Ramos (cell line): ENCODE measurements around the gene TGIF1.

Experiments
- in situ Hi-C: fragments of 300-500 bp; cut with MboI; formaldehyde crosslinking; loops from one replicate; pipeline ENCODE4 v1.14.3; 2022; ENCODE audit warnings: low sequenced_read_pairs; ENCODE audit not compliant: unreplicated experiment

The TGIF1 gene

DNA sequence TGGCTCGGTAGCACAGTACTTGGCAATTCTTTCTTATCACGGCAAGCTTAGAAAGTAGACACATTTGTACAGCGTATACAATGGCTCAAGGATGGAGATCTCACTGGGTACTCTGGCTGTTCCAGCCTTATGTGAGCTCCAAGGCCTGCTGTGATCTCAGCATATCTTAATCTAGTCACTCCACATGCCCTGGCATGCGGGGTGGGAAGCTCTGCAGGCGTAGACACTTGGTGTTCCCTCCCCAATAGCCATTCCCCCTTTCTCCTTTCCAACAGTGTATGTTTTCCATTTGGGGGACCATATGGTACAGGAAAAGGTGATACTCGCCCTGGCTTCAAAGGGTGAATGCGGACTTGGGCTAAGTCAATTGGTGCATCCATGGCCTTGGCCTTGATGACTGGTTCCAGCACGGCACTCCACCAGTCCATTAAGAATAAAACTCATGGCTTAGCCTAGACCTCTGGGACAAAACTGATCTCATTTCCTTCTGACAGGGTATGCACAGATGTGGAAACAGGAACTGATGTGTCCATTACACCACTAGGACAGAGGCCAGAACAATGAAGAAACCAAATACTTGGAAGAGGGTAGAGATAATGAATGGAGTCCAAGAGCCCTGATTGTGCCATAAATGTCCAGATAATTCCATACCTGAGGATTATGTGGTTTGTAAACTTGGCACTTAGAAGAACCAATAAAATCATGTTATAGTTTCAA lies 28.4 kb downstream of the TGIF1 start:
- in situ Hi-C loops: no loop called here

DNA sequence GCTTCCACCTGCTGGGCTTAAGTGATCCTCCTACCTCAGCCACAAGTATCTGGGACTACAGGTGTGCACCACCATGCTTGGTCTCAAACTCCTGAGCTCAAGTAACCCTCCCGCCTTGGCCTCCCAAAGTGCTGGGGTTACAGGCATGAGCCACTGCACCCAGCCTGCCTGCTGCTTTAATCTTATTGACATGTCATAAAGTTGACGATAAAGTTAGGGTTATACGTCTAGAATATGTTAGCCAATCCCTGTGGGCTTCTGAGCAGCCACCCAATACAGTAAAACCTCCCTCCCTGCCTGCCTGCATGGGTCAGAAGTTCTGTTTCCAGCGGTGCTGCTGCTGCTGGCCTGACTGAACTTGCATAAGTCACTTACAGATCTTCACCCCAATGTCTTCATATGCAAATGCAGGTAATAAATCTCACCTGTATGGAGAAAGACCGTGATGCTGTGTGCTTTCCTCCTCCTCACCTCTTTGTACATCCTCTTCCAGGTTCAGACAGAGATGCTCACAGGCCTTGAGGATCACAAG lies 30.1 kb downstream of the TGIF1 start:
- in situ Hi-C loops: no loop called here

- in situ Hi-C loops: no loop called here
Measured at GRCh38 chr18:3480827-3481573, 31.0 kb downstream of the TGIF1 start.

DNA sequence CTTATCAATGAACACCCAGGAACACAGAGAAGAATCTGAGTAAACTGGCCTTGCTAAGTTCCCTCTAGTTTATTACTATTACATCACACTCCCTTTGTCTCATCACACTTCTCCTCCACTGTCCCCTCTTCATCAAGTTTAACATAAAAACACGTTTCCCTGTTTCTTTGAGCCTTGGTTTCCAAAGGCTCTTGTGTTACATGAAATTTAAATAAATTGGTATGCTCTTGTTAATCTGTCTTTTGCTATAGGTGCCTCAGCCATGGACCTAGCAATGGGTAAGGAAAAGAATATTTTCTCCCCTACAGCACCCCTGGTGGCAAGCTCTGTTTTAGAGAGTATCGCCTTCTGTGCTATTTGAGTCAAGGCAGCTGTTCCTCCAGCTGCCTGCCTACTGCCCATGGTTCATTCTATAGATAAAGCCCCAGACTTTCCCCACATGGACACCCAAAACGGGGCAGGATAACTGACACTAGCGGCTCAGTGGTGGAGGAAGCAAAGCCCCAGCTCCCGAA lies 31.8 kb downstream of the TGIF1 start:
- in situ Hi-C loops: no loop called here

GRCh38 chr18:3482258-3482657 lies 32.3 kb downstream of the TGIF1 start:
- in situ Hi-C loops: no loop called here

GRCh38 chr18:3485153-3486149 lies 35.5 kb downstream of the TGIF1 start:
- in situ Hi-C loops: no loop called here

DNA sequence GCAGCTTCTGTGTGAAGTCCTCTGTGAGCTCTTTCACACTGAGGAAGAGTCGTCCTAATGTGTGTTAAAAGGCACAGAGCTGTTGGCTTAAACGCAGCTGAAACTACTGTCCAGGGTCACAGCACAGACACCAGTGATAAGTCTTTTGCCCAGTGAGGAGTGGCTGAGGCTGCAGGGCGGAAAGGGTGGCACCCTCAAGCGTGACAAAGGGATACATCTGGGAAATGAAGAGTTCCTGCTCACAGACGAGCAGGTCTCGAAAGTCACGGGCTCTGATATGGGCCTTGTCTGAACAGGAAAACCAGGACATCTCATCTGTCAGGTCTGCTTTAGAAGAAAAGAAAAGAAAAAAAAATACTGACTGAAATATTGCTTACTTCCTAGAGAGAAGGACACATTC lies 36.5 kb downstream of the TGIF1 start:
- in situ Hi-C loops: no loop called here

GRCh38 chr18:3489462-3489861 lies 39.5 kb downstream of the TGIF1 start:
- in situ Hi-C loops: no loop called here

DNA sequence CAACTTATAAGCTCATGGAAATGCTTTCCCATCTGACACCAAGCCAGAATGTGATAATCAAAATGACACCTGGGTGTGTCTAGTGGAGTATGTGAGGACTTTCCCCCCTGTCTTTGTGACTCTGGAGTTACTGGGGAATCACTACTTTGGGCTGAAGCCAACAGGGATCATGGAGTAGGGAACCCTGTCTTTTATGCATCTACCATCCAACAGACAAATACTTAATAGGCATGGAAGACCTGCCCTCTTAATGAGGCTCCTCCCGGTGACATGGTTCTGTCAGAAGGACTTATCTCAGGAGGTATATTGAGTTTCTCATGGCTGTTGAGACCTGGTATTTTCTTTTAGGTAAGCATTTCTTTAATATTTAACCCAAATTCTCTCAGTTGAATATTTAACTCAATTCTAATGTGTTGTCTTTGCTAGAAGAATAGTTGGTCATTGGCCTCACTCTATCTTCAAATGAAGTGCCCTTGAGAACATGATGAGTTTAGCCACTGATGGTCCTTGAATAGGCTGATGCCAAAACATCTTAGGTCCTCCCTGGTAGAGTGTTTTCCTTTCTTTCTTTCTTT lies 42.1 kb downstream of the TGIF1 start:
- in situ Hi-C loops: no loop called here

DNA sequence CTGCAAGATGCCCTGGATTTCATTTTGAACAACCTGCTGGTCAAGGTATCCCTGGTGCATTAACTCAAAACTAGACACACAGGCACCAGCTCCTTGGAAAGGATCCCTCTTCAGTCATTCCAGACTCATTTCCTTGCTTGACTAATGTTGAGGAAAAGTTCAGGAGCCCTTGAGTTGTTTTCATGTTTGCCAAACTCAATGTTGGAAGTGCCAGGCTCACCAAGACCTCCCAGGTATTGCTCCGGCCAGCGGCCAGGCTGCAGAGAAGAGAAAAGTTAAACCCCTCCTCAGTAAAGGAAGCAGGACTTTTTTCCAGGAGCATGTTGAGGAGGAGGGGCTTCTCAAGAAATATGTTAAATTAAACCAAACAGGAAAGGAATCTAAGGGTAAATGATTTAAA lies 42.7 kb downstream of the TGIF1 start:
- in situ Hi-C loops: no loop called here

DNA sequence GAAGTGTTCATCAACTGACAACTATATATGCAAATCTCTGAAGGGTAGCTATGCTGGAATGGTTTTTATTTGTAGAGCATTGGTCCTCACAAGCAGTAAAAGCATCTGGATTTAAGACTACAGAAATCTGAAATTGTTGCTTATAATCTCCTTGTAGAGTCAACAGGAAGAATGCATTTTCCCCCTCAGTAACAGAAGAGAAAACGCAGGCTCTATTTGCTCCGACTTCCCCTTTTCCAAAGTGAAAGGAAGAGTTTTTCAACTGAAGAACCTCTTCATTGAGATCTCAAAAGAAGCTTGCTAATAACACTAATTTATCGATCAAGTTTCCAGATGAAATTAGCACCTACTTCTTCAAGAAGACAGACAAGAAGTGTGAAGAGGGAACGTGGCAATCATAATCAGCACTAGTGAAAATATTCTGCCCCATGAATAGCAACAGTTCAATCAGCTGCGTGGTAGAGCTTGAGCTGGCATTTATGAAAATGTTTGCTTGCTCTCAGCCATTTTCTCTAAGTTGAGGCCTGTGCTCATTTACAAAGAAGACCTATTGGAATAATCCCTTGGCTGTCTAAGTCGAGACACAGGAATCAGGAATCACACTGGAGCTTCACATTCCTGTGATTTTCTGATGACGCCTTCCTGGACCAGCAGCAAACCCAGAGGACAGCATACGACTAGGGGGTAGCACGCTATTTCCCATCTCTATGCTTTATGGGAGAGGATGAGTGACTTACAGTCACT lies 43.7 kb downstream of the TGIF1 start:
- in situ Hi-C loops: no loop called here

DNA sequence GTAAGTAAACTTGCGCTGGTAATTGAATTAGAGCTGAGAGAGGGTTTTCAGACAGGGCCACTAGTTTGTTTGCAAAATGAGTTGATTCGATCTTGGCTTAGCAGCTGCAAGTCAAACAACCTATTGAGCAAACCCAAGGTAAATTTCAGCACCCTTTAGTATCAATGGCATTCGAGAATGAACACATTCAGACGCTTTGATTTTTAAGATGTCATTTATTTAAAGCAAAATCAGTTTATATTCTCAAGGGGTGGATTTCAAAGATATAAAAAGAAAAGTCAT lies 44.2 kb downstream of the TGIF1 start:
- in situ Hi-C loops: no loop called here

- in situ Hi-C loops: no loop called here
Measured at GRCh38 chr18:3494569-3494968, 44.6 kb downstream of the TGIF1 start.

- in situ Hi-C loops: no loop called here
Measured at GRCh38 chr18:3495691-3496430, 45.9 kb downstream of the TGIF1 start.

DNA sequence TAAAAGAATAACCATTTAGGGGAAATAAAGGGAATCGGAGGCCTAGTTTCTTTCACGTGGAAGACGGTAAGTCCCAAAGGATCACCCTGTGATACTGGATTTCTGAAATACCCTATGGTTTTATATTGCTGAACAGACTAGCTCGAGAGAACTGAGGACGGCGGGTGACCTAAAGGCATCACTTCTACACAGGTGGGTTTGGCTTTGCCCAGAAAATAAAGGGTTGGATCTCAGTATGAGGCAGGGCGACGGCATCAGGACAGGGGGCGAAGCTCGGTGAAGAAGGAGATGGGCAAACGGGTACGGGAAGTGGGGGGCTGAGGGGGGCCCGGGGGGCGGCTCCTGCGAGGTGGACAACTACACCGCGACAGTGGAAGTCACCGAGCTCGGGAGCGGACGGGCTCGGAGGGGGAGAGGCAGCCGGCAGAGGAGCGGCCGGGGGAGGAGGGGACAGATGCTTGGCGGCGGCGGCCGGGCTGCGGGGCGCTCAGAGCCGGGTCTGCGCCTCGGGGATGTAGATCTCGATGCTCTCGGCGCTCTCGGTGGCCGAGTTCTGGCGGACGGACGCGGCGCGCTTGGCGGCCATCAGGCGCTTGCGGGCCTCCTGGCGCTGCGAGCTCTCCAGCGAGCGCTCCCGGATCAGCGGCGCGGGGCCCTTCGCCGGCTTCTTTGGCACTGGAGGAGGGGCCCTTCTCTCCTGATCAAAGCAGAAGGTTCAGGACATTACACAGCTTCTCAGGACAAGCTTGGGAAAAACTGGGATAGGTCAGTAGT lies 48.9 kb downstream of the TGIF1 start:
- in situ Hi-C loops: no loop called here

DNA sequence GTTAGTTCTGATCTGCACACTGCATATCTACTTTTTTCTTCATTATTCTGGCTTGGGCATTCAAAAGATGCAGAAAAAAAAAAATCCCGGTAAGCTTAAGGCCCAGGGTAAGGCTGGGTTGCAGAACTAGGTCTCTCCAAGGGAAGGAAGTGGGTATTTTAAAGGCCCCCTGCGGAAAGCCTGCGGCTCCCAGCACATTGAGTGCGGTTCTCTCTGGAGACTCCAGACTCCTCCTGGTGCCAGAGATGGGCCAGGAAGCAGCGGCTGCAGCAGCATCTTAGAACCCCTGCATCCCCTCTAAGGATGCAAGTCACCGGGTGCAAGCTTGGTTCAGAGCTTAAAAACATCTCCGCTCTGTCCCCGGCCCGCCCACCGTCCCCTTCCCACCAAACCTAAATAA lies 49.5 kb downstream of the TGIF1 start:
- in situ Hi-C loops: no loop called here

GRCh38 chr18:3500016-3500415 lies 50.0 kb downstream of the TGIF1 start:
- in situ Hi-C loops: no loop called here

GRCh38 chr18:3502650-3503049 lies 52.7 kb downstream of the TGIF1 start:
- in situ Hi-C loops: no loop called here
